Measurements from ENCODE around the gene SLC2A14.
"Not testable (repeated sequence)": the region's sequence is repeated elsewhere in the genome, so short reads cannot be mapped to it uniquely, and the experiment has no call there.

Gene SLC2A14

GRCh38 chr12:7833831-7834230, 38.9 kb downstream of the SLC2A14 start:
- DNase-seq (ENCODE audit: low read depth), result no peak

- not testable (repeated sequence) for DNase-seq (ENCODE audit: low read depth)
These were observed 39.5 kb downstream of the SLC2A14 start for GRCh38 chr12:7833201-7833600.

GRCh38 chr12:7832059-7832696, 40.5 kb downstream of the SLC2A14 start:
- no peak for DNase-seq (ENCODE audit: low read depth)

DNA sequence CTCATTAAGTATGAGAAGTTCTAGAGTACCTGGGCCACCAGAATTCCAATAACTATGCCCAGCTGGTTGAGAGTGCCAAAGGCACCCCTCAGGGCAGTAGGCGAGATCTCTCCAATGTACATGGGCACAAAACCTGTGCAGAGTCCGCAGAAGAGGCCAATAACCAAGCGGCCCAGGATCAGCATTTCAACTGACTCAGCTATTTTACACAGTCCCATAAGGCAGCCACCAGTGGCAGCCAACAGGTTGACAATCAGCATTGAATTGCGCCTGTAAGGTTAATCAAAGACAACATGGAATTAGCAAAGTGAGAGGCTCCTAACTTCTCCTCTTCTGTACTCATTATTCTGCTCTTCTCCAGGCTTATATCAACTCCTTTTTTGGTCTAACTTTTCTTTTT, 43.0 kb downstream of the SLC2A14 start:
- not testable (repeated sequence) for DNase-seq (ENCODE audit: low read depth)

DNA sequence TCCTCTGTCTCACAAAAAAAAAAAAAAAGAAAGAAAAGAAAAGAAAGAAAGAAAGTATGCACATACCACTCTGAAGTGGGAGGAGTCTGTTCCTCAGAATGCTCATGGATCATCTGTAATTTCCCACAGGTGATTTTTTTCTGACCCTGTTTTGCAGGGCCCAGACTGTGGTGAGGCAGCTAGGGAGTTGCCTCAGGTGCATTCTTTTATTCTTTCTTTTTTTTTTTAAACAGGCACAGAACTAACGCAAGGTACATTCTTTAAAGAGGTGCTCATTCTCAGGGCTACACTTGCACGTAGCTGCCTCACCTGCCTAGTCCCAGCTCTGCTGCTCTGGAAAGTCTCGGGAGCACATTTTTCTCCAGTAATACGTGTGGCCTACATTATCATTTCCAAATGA, 47.0 kb downstream of the SLC2A14 start:
- not testable (repeated sequence) for DNase-seq (ENCODE audit: low read depth)

GRCh38 chr12:7806863-7807487, 65.7 kb downstream of the SLC2A14 start:
- DNase-seq (ENCODE audit: low read depth), result peak; percentile 34

DNA sequence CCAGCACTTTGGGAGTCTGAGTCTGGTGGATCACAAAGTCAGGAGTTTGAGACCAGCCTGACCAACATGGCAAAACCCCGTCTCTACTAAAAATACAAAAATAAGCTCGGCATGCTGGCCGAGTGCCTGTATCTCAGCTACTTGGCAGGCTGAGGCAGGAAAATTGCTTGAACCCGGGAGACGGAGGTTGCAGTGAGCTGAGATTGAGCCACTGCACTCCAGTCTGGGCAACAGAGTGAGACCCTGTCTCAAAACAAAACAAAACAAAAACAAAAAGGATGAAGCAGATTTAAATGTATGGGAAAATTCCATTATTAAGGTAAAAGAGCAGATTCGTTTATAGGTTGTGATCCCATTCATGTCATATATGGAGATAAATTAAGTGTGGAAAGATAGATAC, 66.4 kb downstream of the SLC2A14 start:
- not testable (repeated sequence) for DNase-seq (ENCODE audit: low read depth)

DNA sequence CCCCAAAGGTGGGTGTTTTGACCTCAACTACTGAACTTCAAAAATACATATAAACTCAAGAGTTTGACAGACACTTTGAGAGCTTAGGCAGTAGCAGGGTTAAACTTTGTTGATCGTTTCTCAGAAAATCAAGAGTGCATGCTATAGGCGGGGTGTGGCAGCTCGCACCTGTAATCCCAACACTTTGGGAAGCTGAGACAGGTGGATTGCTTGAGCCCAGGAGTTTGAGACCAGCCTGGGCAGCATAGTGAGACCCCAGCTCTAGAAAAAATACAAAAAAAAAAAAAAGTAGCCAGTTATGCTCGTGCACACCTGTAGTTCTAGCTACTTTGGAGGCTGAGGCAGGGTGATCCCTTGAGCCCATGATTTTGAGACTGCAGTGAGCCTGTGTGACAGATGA, 71.3 kb downstream of the SLC2A14 start:
- DNase-seq (ENCODE audit: low read depth), result no peak

DNA sequence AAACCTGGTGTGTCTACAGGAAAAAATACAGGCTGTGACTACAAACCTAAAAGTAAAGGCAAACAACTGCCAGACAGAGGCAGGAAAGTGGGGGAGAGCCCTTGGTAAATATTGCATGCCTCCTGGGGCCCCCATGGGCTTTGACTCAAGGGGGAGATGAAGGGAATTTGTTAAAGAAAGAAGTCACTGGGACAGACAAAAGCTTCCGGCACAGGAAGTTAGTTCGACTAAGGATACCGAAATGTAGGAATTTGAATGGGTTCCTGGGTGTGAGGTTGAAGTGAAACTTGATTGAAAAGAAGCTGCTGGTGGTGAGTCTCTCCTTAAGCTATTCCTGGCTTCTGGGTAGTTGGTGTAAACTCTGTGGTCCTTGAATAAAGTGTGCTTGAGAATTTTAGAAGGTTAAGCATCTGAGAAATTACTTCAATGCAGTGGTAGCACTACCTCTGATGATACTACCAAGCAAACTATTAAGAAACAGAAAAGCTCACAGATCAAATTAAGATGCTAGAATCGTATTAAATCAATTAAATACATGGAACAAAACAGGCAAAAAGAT, 73.9 kb downstream of the SLC2A14 start:
- not testable (repeated sequence) for DNase-seq (ENCODE audit: low read depth)

DNA sequence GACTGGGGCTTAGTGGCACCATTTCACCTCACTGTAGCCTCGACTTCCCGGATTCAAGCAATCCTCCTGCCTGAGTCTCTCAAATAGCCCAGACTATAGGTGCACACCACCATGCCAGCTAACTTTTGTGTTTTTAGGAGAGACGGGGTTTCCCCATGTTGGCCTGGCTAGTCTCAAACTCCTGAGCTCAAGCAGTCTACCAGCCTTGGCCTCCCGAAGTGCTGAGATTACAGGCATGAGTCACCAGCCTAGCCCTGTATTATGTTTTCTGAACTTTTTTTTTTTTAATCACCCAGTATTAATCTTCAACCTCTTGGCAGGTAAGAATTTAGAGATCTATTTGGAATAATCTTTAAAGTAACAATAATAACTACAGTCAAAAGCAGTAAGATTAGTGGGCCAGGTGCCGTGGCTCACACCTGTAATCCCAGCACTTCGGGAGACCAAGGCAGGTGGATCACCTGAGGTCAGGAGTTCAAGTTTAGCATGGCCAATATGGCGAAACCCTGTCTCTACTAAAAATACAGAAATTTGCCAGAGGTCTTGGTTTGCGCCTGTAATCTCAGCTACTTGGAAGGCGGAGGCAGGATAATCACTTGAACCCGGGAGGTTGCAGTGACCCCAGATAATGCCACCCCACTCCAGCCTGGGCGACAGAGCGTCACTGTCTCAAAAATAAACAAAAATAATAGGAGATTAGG, 74.9 kb downstream of the SLC2A14 start:
- peak; percentile 11 for DNase-seq (ENCODE audit: low read depth)

GRCh38 chr12:7797269-7797668, 75.4 kb downstream of the SLC2A14 start:
- DNase-seq (ENCODE audit: low read depth), result not testable (repeated sequence)

GRCh38 chr12:7793211-7793610, 79.5 kb downstream of the SLC2A14 start:
- no peak for DNase-seq (ENCODE audit: low read depth)

GRCh38 chr12:7788884-7789528, 83.7 kb downstream of the SLC2A14 start, which contains the start of gene NANOG:
Gene NANOG, plus strand, starts transcription at chr12:7789402. Its CDS starts 213 bp downstream, at chr12:7789615.
- DNase-seq (ENCODE audit: low read depth), result not testable (repeated sequence)

DNA sequence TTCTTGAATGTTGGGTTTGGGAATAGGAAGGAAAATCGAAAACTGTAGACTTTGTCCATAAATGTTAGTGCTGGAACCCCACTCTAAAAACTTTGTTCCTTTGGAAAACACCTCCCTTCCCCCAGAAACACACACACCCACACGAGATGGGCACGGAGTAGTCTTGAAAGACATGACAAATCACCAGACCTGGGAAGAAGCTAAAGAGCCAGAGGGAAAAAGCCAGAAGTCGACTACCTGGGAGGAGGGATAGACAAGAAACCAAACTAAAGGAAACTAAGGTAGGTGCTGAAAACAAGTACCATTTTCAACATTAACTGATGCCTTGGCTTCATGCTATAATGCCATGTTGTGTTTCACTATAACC, 84.4 kb downstream of the SLC2A14 start:
- no peak for DNase-seq (ENCODE audit: low read depth)

DNA sequence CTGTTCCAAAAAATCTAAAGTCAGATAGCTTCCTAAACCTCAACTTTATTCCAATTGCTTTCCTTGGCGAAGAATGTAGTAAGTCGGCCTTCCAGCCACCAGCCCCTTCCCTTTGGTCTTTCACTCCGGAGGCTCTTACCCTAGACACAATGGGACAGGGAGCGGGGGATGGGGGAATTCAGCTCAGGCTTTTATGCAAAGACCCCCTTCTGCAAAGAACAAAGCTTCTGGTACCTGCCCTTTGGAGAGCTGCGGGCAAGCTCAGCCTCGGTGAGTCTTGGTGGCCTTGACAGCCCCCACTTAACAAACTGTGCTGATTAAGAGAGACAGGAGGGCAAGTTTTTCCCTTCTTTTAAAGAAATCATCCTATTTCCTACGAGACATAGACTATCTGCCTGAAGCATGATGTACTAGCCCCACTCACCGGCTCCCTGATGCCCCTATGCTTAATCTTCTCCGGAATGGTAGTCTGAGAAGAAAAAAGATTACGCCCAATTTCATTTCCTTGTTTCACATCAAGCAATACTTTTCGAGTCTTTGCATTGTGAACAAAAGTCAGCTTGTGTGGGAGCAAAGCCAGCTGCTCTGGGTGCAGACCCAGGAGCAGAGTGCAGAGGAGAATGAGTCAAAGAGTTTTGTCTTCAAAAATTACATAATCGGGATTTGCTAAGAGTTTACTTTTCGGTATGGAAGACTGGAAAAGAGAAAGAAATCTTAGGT, 85.0 kb downstream of the SLC2A14 start:
- no peak for DNase-seq (ENCODE audit: low read depth)

GRCh38 chr12:7784701-7785100, 88.0 kb downstream of the SLC2A14 start:
- no peak for DNase-seq (ENCODE audit: low read depth)

GRCh38 chr12:7783433-7783832, 89.3 kb downstream of the SLC2A14 start:
- DNase-seq (ENCODE audit: low read depth), result not testable (repeated sequence)

GRCh38 chr12:7782055-7782454, 90.7 kb downstream of the SLC2A14 start:
- DNase-seq (ENCODE audit: low read depth), result no peak

GRCh38 chr12:7781274-7781673, 91.4 kb downstream of the SLC2A14 start:
- no peak for DNase-seq (ENCODE audit: low read depth)

DNA sequence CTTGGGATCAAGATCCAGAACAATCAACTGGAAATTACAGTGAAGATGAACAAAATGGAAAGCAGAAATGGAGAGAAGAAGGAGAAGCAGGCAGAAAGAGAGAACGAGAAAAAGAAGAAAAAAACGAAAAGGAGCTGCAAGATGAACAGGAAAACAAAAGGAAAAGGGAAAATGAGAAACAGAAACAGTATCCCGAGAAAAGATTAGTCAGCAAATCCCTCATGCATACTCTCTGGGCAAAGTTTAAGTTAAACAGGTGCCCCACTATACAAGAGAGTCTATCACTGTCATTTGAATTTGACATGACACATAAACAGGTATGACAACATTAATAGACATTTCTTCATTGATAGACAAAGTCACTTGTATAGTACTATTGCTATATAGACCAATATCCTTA, 102.7 kb downstream of the SLC2A14 start:
- no peak for DNase-seq (ENCODE audit: low read depth)

Measured in non-pigmented ciliary epithelial cell (primary cell).